Adipose tissue (tissue), 3 donors: ENCODE measurements around the gene WNT3. TPM values are rescaled to one million over a fixed set of nuclear protein-coding genes. Genes with fewer than 3 reads are reported as not detected.
"Not testable (repeated sequence)": the region's sequence is repeated elsewhere in the genome, so short reads cannot be mapped to it uniquely, and the experiment has no call there.

Experiments used
- H3K27ac ChIP-seq: one replicate; pipeline ENCODE4 v1.5.1; 2013; ENCODE audit warnings: low read depth, low read length
- WGBS, 3 donors: extraction: QIAGEN DNeasy Blood & Tissue Kit; methylation state at CpG; one replicate each; pipeline ENCODE4 v1.1.7; 2013; 5-methylcytosine and 5-hydroxymethylcytosine counted together
- polyA plus RNA-seq, 3 donors: library from polyadenylated mRNA; stranded (reverse); fragments of 200-250 nt; gene quantifications; one replicate each; pipeline ENCODE4 v1.2.3, GENCODE V29; 2013
- donor health status: healthy with polysubstance abuse.
- donor health status: Bipolar disorder and iron deficiency.
- donor health status: healthy.

WNT3 gene
- polyA plus RNA-seq, 3 donors: 0.67 to 1.0 (median 0.71) TPM

- WGBS, 3 donors: 60 to 71% (median 69%) methylated on average over 14 to 15 of the region's 15 CpGs
- no peak overlapping the region for H3K27ac ChIP-seq
Observed at GRCh38 chr17:46795379-46795952, 23.0 kb downstream of the WNT3 start.

GRCh38 chr17:46794318-46794717, 24.2 kb downstream of the WNT3 start:
- WGBS, 3 donors: 67 to 79% (median 69%) methylated on average over 5 of the region's 5 CpGs
- no peak overlapping the region for H3K27ac ChIP-seq

- no peak overlapping the region for H3K27ac ChIP-seq
- 56 to 62% (median 61%) methylated on average over 5 of the region's 5 CpGs for WGBS, 3 donors
Observed at GRCh38 chr17:46793541-46793940, 25.0 kb downstream of the WNT3 start.

GRCh38 chr17:46793023-46793422, 25.5 kb downstream of the WNT3 start:
- not testable (repeated sequence) for H3K27ac ChIP-seq
- whole genome bisulfite sequencing, 3 donors: 79 to 89% (median 81%) methylated on average over 6 of the region's 6 CpGs

- no peak overlapping the region for H3K27ac ChIP-seq
- 78 to 83% (median 82%) methylated on average over 4 of the region's 4 CpGs for WGBS, 3 donors
Observed at GRCh38 chr17:46792071-46792470, 26.4 kb downstream of the WNT3 start.

- 73 to 78% (median 74%) methylated on average over 5 of the region's 5 CpGs for WGBS, 3 donors
Observed at GRCh38 chr17:46791531-46791930, 27.0 kb downstream of the WNT3 start.

GRCh38 chr17:46790216-46790615, 28.3 kb downstream of the WNT3 start:
- 67 to 75% (median 68%) methylated on average over 3 of the region's 3 CpGs for WGBS, 3 donors
- H3K27ac ChIP-seq: no peak overlapping the region

More at GRCh38 chr17:46791531-46791930, 27.0 kb downstream of the WNT3 start:
- no peak overlapping the region for H3K27ac ChIP-seq

GRCh38 chr17:46789610-46790009, 28.9 kb downstream of the WNT3 start:
- WGBS, 3 donors: 83 to 93% (median 92%) methylated on average over 6 to 8 of the region's 8 CpGs
- H3K27ac ChIP-seq: no peak overlapping the region

GRCh38 chr17:46788796-46789195, 29.7 kb downstream of the WNT3 start:
- WGBS, 3 donors: 90 to 96% (median 93%) methylated on average over 7 of the region's 7 CpGs
- H3K27ac ChIP-seq: no peak overlapping the region

GRCh38 chr17:46788300-46788699, 30.2 kb downstream of the WNT3 start:
- 90 to 93% (median 91%) methylated on average over 5 of the region's 5 CpGs for WGBS, 3 donors

GRCh38 chr17:46787478-46787877, 31.0 kb downstream of the WNT3 start:
- 94 to 97% (median 94%) methylated on average over 13 of the region's 13 CpGs for WGBS, 3 donors
- no peak overlapping the region for H3K27ac ChIP-seq

More at GRCh38 chr17:46788300-46788699, 30.2 kb downstream of the WNT3 start:
- H3K27ac ChIP-seq: no peak overlapping the region

- 54 to 73% (median 61%) methylated on average over 7 of the region's 7 CpGs for WGBS, 3 donors
- H3K27ac ChIP-seq: no peak overlapping the region
Observed at GRCh38 chr17:46785696-46786095, 32.8 kb downstream of the WNT3 start.

- H3K27ac ChIP-seq: no peak overlapping the region
- WGBS, 3 donors: 42 to 67% (median 59%) methylated on average over 7 of the region's 7 CpGs
Observed at GRCh38 chr17:46783031-46783593, 35.4 kb downstream of the WNT3 start.

GRCh38 chr17:46782250-46782953, 36.1 kb downstream of the WNT3 start:
- 56 to 75% (median 70%) methylated on average over 9 of the region's 9 CpGs for WGBS, 3 donors
- H3K27ac ChIP-seq: no peak overlapping the region

GRCh38 chr17:46780003-46780373, 38.5 kb downstream of the WNT3 start:
- no peak overlapping the region for H3K27ac ChIP-seq
- 91 to 94% (median 93%) methylated on average over 5 of the region's 5 CpGs for WGBS, 3 donors

- 66 to 67% (median 67%) methylated on average over 23 of the region's 23 CpGs for WGBS, 3 donors
- H3K27ac ChIP-seq: no peak overlapping the region
Observed at GRCh38 chr17:46777943-46778915, 40.3 kb downstream of the WNT3 start.

GRCh38 chr17:46776298-46777005, 42.0 kb downstream of the WNT3 start:
- H3K27ac ChIP-seq: no peak overlapping the region
- WGBS, 3 donors: 81 to 87% (median 84%) methylated on average over 11 to 12 of the region's 12 CpGs

GRCh38 chr17:46774108-46774737, 44.3 kb downstream of the WNT3 start:
- 92 to 98% (median 94%) methylated on average over 10 of the region's 10 CpGs for WGBS, 3 donors
- H3K27ac ChIP-seq: no peak overlapping the region
